ENCODE data around the gene CAMK4.

DNA sequence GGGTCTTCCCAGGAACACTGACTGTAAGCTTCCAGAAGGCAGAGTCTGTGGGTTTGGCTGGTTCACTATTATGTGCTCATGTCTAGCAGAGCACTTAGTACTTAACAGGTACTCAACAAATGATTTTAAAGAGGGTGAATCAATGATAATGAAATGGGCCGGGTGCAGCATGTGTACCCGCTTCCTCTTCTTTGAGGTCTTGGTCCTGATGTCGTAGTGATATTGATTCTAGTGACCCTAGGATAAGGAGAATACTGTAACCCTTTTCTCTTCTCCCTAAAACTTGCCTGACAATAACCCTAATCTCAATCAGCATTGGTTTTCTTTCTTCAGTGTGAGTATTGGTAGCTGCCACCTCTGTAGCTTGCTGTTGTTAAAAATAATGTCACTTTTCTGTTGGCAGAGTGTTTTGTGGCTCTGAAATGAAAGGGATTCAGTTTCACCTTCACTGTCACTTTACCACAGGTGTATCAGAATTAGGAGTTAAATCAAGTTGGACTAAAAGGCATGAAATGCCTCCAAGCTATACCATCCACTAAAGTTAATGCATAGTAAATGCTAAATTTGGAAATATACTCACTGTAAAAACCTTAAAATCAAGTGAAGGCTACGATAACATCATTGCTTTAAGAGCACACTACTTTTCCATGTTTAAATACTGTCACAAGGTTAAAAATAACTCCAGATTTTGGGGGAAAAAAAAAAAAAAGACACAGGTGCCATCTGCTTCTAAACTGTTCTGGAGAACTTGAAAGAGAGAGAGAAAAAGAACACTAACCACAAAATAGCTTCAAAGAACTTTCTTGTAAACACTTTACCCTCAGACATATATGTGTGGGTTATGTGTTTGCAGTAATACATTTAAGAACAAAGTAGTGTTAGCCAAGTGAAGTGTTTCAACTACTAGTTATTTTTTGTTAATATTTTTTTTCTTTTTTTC lies 6.0 kb downstream of the CAMK4 start:
- TF ChIP-seq, protein P1, sequence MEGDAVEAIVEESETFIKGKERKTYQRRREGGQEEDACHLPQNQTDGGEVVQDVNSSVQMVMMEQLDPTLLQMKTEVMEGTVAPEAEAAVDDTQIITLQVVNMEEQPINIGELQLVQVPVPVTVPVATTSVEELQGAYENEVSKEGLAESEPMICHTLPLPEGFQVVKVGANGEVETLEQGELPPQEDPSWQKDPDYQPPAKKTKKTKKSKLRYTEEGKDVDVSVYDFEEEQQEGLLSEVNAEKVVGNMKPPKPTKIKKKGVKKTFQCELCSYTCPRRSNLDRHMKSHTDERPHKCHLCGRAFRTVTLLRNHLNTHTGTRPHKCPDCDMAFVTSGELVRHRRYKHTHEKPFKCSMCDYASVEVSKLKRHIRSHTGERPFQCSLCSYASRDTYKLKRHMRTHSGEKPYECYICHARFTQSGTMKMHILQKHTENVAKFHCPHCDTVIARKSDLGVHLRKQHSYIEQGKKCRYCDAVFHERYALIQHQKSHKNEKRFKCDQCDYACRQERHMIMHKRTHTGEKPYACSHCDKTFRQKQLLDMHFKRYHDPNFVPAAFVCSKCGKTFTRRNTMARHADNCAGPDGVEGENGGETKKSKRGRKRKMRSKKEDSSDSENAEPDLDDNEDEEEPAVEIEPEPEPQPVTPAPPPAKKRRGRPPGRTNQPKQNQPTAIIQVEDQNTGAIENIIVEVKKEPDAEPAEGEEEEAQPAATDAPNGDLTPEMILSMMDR (IDR thresholded peaks at IDR 0.05; ENCODE audit: insufficient read depth, low read length) = no peak
- TF ChIP-seq POLR2AphosphoS5 (IDR thresholded peaks at IDR 0.05; ENCODE audit: low read depth) = no peak

Data from HL-60 (cell line).